ENCODE results near the gene CSF3.

- TF ChIP-seq CTCF (IDR thresholded peaks at IDR 0.05 in 2 of 3, conservative IDR thresholded peaks at IDR 0.05 in 1 of 3; ENCODE audit: borderline replicate concordance in 1 of 3, insufficient read depth in 1 of 3, low read depth in 2 of 3, low read length in 2 of 3) (no peak), REST (IDR thresholded peaks at IDR 0.05; ENCODE audit: low read depth) (no peak), ZNF274 (IDR thresholded peaks at IDR 0.05; ENCODE audit: low read depth, low read length) (no peak), EGR1 (IDR thresholded peaks at IDR 0.05; ENCODE audit: low read depth) (no peak), POLR2A (IDR thresholded peaks at IDR 0.05; ENCODE audit: borderline replicate concordance, extremely low read depth, insufficient read depth, insufficient read length) (no peak), SP1 (IDR thresholded peaks at IDR 0.05; ENCODE audit: low read depth) (no peak), EZH2 (IDR thresholded peaks at IDR 0.05) (no peak), POLR2AphosphoS5 (IDR thresholded peaks at IDR 0.05; ENCODE audit: low read depth, low read length) (no peak), SIN3A (IDR thresholded peaks at IDR 0.05; ENCODE audit: low read depth) (no peak), EZH2phosphoT487 (IDR thresholded peaks at IDR 0.05; ENCODE audit: borderline replicate concordance) (no peak)
Observed at GRCh38 chr17:39979016-39979670, 36.1 kb upstream of the CSF3 start.

Data from HCT116 (cell line).